DMS153 (cell line): ENCODE measurements around the gene CRAT.
"Not testable (repeated sequence)": the region's sequence is repeated elsewhere in the genome, so short reads cannot be mapped to it uniquely, and the experiment has no call there.

Source experiments
- DNase-seq: peaks from one replicate; lab custom pipeline; 2025; lab: John Stamatoyannopoulos, UW

CRAT gene

GRCh38 chr9:129138476-129139232, 28.1 kb upstream of the CRAT start:
- no peak for DNase-seq

GRCh38 chr9:129138144-129138462, 27.5 kb upstream of the CRAT start:
- no peak for DNase-seq

DNA sequence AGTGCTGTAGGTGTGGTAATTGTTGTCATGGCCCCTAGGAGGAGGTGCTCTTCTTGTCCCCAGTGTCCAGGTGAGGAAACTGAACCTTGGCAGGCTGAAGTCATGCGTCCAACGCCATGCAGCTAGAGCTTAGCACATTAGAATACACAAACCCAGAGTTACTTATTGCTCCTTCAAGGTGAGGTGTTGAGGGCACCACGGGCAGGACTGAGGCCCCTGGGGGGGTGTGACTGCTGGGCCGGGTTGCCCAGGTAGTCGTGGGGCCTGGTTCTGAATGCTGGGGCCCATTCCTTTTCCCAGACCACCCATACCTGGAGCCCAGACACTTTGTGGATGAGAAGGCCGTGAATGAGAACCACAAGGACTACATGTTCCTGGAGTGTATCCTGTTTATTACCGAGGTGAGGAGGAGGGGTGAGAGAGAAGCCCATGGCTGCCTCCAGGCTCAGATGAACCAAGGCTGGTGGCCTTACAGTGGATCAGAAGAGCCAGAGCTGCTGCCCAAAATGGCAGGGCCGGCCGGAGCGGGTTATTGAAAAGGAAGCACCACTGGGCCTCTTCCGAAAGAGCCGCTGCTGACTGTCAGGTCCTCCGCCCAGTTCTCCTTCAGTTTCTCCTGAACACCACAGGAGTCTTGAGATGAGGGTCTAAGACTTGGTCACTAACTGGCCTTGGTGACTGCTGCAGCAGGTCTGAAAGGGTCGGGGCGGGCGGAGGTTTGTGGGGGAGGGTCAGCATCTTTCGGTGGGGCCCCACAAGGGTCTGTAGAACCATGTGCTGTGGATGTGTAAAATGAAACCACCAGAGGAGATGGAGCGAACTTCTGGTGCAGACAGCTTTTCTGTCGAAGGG, 26.9 kb upstream of the CRAT start:
- no peak for DNase-seq

GRCh38 chr9:129136446-129137035, 25.9 kb upstream of the CRAT start:
- no peak for DNase-seq

GRCh38 chr9:129135476-129135875, 24.9 kb upstream of the CRAT start:
- DNase-seq, result no peak

- no peak for DNase-seq
These were observed 22.5 kb upstream of the CRAT start for GRCh38 chr9:129133082-129133481.

- peak; percentile 25 for DNase-seq
These were observed 20.9 kb upstream of the CRAT start for GRCh38 chr9:129131300-129132145.

- DNase-seq, result no peak
These were observed 20.2 kb upstream of the CRAT start for GRCh38 chr9:129130791-129131190.

DNA sequence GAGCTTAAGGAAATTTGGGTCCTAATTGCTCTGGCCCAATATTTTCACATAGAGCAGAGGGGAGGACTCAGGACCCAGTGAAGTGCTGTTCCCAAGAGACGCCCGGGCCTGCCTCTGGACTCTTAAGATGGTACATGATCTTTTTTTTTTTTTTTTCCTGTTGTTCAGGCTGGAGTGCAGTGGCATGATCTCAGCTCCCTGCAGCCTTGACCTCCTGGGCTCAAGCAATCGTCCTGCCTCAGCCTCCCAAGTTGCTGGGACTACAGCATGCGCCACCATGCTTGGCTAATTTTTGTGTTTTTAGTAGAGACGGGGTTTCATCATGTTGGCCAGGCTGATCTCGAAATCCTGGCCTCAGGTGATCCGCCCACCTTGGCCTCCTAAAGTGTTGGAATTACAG, 19.7 kb upstream of the CRAT start:
- not testable (repeated sequence) for DNase-seq

DNA sequence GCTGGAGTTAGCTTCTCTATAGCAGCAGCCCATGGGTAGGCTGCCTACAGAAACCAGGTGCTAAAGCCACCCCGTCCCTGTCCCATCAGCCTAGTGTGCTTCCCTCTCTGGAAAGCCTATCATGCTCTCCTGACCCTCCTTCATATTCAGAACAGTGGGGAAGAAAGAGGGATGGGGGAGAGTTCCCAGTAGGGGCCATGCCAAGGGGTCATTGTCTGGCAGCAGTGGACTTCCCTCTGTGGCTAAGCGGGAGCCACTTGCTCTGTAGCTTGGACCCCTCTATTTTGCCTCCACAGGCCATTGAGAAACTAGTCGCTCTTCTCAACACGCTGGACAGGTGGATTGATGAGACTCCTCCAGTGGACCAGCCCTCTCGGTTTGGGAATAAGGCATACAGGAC, 18.1 kb upstream of the CRAT start:
- DNase-seq, result no peak

- no peak for DNase-seq
These were observed 16.4 kb upstream of the CRAT start for GRCh38 chr9:129126749-129127618.

DNA sequence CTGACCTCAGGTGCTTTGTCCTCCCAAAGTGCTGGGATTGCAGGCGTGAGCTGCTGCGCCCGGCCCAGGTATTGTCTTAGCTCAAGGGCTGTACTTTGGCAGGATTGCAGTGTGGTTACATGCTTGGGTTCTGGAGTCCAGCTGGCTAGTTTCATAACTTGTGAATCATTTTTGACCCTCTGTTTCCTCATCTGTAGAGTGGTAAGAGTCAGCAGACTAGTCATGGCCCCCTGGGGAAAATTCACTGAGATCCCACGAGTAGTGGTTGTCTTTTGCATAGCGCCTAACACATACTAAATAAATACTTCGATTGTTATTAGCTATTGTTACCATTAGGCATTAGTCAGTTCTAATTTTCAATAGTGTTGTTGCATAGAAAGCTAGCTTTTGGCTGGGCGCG, 14.9 kb upstream of the CRAT start:
- DNase-seq, result no peak

GRCh38 chr9:129124506-129125069, 14.0 kb upstream of the CRAT start:
- DNase-seq, result no peak

- DNase-seq, result not testable (repeated sequence)
These were observed 12.4 kb upstream of the CRAT start for GRCh38 chr9:129122976-129123375.

DNA sequence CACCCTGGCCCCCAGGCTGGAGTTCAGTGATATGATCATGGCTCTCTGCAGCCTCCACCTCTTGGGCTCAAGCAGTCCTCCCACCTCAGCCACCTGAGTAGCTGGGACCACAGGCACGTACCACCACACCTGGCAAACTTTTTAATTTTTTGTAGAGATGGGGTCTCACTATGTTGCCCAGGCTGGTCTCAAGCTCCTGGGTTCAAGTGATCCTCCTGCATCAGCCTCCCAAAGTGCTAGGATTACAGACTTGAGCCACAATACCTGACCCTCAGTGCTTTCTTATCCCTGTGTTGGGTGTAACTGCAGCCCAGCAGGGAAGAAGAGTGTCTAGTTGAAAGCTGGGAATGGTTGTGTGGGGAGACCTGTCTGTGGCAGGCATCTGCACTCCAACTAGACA, 11.5 kb upstream of the CRAT start:
- no peak for DNase-seq

- DNase-seq, result no peak
These were observed 10.9 kb upstream of the CRAT start for GRCh38 chr9:129121483-129121882.

- no peak for DNase-seq
These were observed 8.2 kb upstream of the CRAT start for GRCh38 chr9:129118799-129119198.

- no peak for DNase-seq
These were observed 3.2 kb upstream of the CRAT start for GRCh38 chr9:129113645-129114304.

GRCh38 chr9:129112526-129112925, 1.9 kb upstream of the CRAT start:
- DNase-seq, result not testable (repeated sequence)

DNA sequence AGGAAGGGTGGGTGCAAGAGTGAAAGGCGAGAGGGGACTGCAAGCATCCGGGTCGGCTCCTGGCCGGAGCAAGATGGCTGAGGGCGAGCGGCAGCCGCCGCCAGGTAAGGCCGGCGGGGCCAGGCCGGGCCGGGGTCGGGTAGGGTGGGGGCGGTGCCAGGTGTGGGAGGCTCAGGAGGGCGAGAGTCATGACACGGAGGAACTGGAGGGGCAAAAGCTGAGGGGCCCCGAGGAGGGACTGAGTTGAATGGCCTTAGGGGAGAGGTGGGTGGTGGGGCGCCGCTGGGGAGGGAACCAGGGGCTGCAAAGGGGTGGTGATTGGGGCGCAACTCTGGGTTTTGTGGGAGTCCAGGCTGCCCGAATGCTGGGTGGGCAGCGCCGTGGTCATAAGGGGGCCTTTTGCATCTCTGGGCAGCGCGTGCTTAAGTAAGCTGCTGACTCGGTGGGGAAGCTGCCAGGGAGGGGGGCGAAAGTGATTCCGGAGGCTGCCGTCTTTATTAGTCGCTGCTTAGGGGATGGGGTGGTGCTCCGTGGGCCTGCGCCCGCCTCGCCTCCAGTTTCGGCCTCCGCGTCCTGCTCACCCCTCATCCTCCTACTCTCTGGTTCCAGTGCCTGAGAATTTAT, 1.0 kb upstream of the CRAT start:
- DNase-seq, result no peak
